ENCODE results near the gene SNX14. TPM values are rescaled to one million over a fixed set of nuclear protein-coding genes. Genes with fewer than 3 reads are reported as not detected.
"Not testable (repeated sequence)": the region's sequence is repeated elsewhere in the genome, so short reads cannot be mapped to it uniquely, and the experiment has no call there.

Gene SNX14
- total and polyA plus RNA-seq, 7 donors = 13.4 to 29.9 (median 17.5) TPM

GRCh38 chr6:85574932-85575598, 18.6 kb downstream of the SNX14 start:
- no peak overlapping the region for H3K4me3 ChIP-seq
- H3K9me3 ChIP-seq = no peaks in the 10 kb centered on the region
- ATAC-seq (peak; percentile 65 to 91 (median 74)), DNase-seq (no peak)
- H3K36me3 ChIP-seq (ENCODE audit: insufficient read depth in 1 of 2, low read depth in 1 of 2) = peaks cover 0 to 17% of the 10 kb centered on the region in 2 donors
- peaks cover 48% of the 10 kb centered on the region for H3K4me1 ChIP-seq
- no peak overlapping the region for H3K27ac ChIP-seq
- TF ChIP-seq CTCF (IDR thresholded peaks at IDR 0.05) = no peak
- no peaks in the 10 kb centered on the region for H3K27me3 ChIP-seq (ENCODE audit: insufficient read depth in 3 of 3, low read length in 2 of 3)
- intact Hi-C loops (cut with DNase I) = no loop called here

GRCh38 chr6:85569323-85569722, 24.3 kb downstream of the SNX14 start:
- H3K9me3 ChIP-seq = no peaks in the 10 kb centered on the region
- ATAC-seq (no peak), DNase-seq (no peak)
- H3K27me3 ChIP-seq (ENCODE audit: insufficient read depth in 3 of 3, low read length in 2 of 3) = no peaks in the 10 kb centered on the region
- no peak overlapping the region for H3K4me3 ChIP-seq
- H3K36me3 ChIP-seq (ENCODE audit: insufficient read depth in 1 of 2, low read depth in 1 of 2) = peaks cover 0 to 55% of the 10 kb centered on the region in 2 donors
- TF ChIP-seq CTCF (IDR thresholded peaks at IDR 0.05) = no peak
- no peak overlapping the region for H3K27ac ChIP-seq
- intact Hi-C loops (cut with DNase I) = no loop called here
- H3K4me1 ChIP-seq = no peaks in the 10 kb centered on the region

GRCh38 chr6:85568411-85568810, 25.2 kb downstream of the SNX14 start:
- WGBS, 3 donors = 90 to 91% (median 90%) methylated on average over 6 of the region's 6 CpGs
- Histone ChIP-seq H3K36me3 (ENCODE audit: insufficient read depth in 1 of 2, low read depth in 1 of 2) (peaks cover 0 to 55% of the 10 kb centered on the region in 2 donors), H3K4me3 (no peak overlapping the region), H3K27ac (no peak overlapping the region), H3K9me3 (no peaks in the 10 kb centered on the region), H3K27me3 (ENCODE audit: insufficient read depth in 3 of 3, low read length in 2 of 3) (no peaks in the 10 kb centered on the region), H3K4me1 (no peaks in the 10 kb centered on the region)
- DNase-seq = no peak
- ATAC-seq = no peak
- no peak for TF ChIP-seq CTCF (IDR thresholded peaks at IDR 0.05)
- intact Hi-C loops (cut with DNase I) = no loop called here

GRCh38 chr6:85565736-85566135, 27.9 kb downstream of the SNX14 start:
- Histone ChIP-seq H3K4me3 (no peak overlapping the region), H3K9me3 (no peaks in the 10 kb centered on the region), H3K27me3 (ENCODE audit: insufficient read depth in 3 of 3, low read length in 2 of 3) (no peaks in the 10 kb centered on the region), H3K27ac (no peak overlapping the region), H3K4me1 (no peaks in the 10 kb centered on the region), H3K36me3 (ENCODE audit: insufficient read depth in 1 of 2, low read depth in 1 of 2) (peaks cover 0 to 59% of the 10 kb centered on the region in 2 donors)
- intact Hi-C loops (cut with DNase I) = no loop called here
- no peak for TF ChIP-seq CTCF (IDR thresholded peaks at IDR 0.05)
- WGBS, 3 donors = 31 to 46% (median 43%) methylated on average over 1 of the region's 1 CpG
- DNase-seq (no peak), ATAC-seq (no peak)

GRCh38 chr6:85564223-85564622, 29.4 kb downstream of the SNX14 start:
- H3K27ac ChIP-seq; H3K4me3 ChIP-seq; ATAC-seq; intact Hi-C loops (cut with DNase I); H3K9me3 ChIP-seq; H3K27me3 ChIP-seq (ENCODE audit: insufficient read depth in 3 of 3, low read length in 2 of 3); DNase-seq; H3K4me1 ChIP-seq: not testable (repeated sequence)
- 96 to 100% (median 100%) methylated on average over 1 of the region's 2 CpGs for whole genome bisulfite sequencing, 3 donors
- H3K36me3 ChIP-seq (ENCODE audit: insufficient read depth in 1 of 2, low read depth in 1 of 2) = peaks cover 0 to 54% of the 10 kb centered on the region in 2 donors

Data from psoas muscle (tissue), 8 donors.